Motor neuron (in vitro differentiated cells): ENCODE results near the gene SLC12A5. TPM values are rescaled to one million over a fixed set of nuclear protein-coding genes. Genes with fewer than 3 reads are reported as not detected.

Source experiments
- ATAC-seq, 8 experiments: fragments of 200-7000 bp; cut with Tn5 transposase; replicated peaks in 6 of 8; 2 replicates each; pipeline ENCODE4 v1.8.0; 2021; ENCODE audit warnings: mild to moderate bottlenecking in 8 of 8, moderate library complexity in 8 of 8
- H3K27ac ChIP-seq, 2 donors: fragments of 250-450 bp; sonication (Bioruptor Pico); 2 replicates each; pipeline ENCODE4 v1.9.0; 2021; ENCODE audit warnings: antibody characterized with exemption in 2 of 2, mild to moderate bottlenecking in 2 of 2, moderate library complexity in 1 of 2
- H3K4me1 ChIP-seq, 2 donors: fragments of 250-450 bp; sonication (Bioruptor Pico); replicated peaks in 1 of 2; 2 replicates each; pipeline ENCODE4 v1.6.1; 2021; ENCODE audit warnings: antibody characterized with exemption in 2 of 2, mild to moderate bottlenecking in 2 of 2, moderate library complexity in 1 of 2
- H3K4me3 ChIP-seq, 5 donors: fragments of 250-450 bp; sonication (Bioruptor Pico); 2 replicates each; pipeline ENCODE4 v1.9.0; 2021; ENCODE audit warnings: antibody characterized with exemption in 5 of 5, mild to moderate bottlenecking in 5 of 5, moderate library complexity in 4 of 5
- WGBS, 10 experiments: fragments of 450-650 bp; shearing (Covaris generic); methylation state at CpG; one replicate each; pipeline ENCODE4 v1.0.0; 2022; 5-methylcytosine and 5-hydroxymethylcytosine counted together
- in situ Hi-C, 9 experiments: fragments of 400-800 bp; cut with MboI; loops; one replicate each; pipeline ENCODE4 v1.15.0; 2021; ENCODE audit warnings: low sequenced_read_pairs in 9 of 9, low pct_unique_long_range_greater_than_20kb in 2 of 9; ENCODE audit not compliant: unreplicated experiment in 9 of 9
- total RNA-seq, 8 experiments: library from RNA; unstranded; fragments of 300-600 nt; gene quantifications; 2 replicates each; pipeline versions ENCODE4 v1.2.3 to v1.2.4, GENCODE V29; 2022

Gene SLC12A5
- total RNA-seq, 8 experiments from 2014 or later: 0.81 to 55.8 (median 25.1) TPM

DNA sequence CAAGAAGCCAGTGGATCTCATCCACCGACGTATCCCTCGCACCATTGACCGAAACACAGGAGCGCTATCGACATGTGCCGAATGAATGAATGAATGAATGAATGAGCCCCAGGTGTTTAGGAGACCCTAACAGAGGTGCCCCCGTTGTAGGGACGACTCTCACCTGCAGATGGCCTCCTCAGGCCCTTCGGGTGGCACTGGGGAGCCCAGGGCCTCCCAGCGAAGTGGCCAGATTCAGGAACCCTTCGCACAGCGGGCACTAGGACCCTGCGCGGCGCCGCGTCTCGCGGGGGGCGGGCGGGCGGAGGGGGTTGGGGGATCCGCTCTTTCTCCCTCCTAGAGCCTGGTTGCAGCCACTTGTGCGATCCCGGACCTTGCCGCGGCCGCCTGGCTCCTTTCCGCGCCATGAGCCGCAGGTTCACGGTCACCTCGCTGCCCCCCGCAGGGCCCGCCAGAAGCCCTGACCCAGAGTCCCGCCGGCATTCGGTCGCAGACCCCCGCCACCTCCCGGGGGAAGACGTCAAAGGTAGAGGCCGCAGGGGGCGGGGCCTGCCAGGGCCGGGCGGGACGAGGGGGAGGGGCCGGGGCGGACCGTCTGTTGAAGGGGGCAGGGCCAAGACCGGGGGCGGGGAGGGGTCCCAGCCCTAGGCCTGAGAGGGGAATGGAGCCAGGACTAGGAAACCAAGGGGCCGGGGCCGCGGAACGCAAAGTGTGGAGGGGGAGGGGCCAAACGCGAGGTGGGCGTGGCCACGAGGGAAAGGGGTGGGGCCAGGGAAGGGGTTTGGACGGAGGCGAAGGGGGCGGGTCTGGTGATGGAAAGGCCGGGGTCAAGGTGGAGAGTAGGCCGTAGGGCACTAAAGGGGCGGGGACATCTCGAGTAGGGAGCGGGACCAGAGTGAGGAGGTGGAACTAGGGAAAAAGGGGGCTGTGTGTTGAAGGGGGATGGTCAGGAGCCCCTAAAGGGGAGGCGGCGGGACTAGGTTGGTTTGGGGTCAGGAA is 7.4 kb upstream of the SLC12A5 start:
- H3K27ac ChIP-seq: peak overlapping the region; percentile 86 to 91
- in situ Hi-C loops: loop anchor here in 1 of 9 experiments (25.0 kb wide), 1 partner anchor 316 kb away; no protein-coding TSS in a partner anchor
- 0 to 40% (median 29%) methylated on average over 1 to 7 of the region's 71 CpGs; no CpG with 5 or more reads in 6 of the 10 experiments for WGBS, 10 experiments
- peaks cover 29 to 32% of the 10 kb centered on the region in 2 donors for H3K4me1 ChIP-seq
- ATAC-seq: peak; percentile 46 to 89 (median 84)
- H3K4me3 ChIP-seq: peak overlapping the region; percentile 50 to 85 (median 79)

DNA sequence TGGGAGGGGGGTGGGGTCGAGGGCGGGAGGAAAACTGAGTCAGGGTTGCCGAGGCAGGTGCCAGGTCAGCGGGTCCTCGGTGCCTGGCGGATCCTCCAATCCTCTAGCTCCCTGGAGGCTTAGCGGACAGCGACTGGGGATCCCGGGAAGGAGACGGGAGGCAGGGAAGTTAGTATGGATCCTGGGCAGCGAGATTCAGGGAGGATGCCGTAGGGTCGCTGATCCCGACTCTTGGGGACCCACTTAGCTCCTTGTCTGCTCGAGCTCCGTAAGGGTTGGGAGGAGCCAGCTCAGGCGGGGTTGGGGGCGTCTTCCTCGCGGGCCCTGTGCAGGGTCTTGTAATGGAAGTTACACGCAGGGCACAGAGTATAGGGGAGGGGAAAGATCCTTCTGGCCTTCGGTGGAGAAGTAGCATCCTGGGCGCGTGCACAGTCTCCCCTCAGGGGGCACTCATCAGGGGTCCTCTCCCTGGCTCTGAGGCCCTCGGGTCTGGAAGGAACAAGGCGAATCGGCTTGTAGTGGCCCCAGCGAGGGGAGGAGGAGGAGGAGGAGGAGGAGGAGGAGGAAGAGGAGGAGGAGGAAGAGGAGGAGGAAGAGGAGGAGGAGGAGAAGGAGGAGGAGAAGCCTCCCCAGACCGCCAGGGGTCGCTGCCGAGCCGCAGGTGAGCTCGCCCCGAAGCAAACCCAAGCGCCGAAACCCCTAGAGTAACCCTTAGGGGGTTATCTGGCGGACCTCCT is 6.4 kb upstream of the SLC12A5 start:
- in situ Hi-C loops: loop anchor here in 1 of 9 experiments (25.0 kb wide), 1 partner anchor 315 kb away; no protein-coding TSS in a partner anchor
- WGBS, 10 experiments: 0 to 20% (median 2%) methylated on average over 1 to 14 of the region's 37 CpGs; no CpG with 5 or more reads in 5 of the 10 experiments
- peaks cover 29 to 34% of the 10 kb centered on the region in 2 donors for H3K4me1 ChIP-seq
- H3K4me3 ChIP-seq: peak overlapping the region; percentile 50 to 85 (median 79)
- peak overlapping the region in 1 of 2 donors; percentile 11 for H3K27ac ChIP-seq
- ATAC-seq: peak; percentile 2 to 50 (median 16)

DNA sequence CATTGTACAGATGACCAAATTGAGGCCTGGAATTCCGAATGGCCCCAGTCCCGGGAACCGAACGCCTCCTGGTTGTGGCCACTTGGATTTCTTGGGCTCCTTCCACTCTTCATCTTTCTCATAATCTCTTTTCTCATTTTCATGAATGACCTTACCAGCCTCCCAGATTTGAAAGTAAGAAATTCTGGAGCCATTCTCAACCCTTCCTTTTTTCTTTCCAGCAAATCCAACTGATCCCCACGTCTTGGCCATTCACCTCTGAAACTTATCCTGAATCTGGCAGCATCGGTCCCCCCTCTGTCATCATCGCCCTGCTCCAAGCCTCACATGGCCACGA is 5.9 kb upstream of the SLC12A5 start:
- Histone ChIP-seq H3K4me3 (peak overlapping the region in 4 of 5 donors; percentile 50 to 85 (median 78)), H3K4me1 (peaks cover 29 to 34% of the 10 kb centered on the region in 2 donors), H3K27ac (no peak overlapping the region)
- 0 to 61% (median 34%) methylated on average over 1 to 5 of the region's 8 CpGs; no CpG with 5 or more reads in 4 of the 10 experiments for WGBS, 10 experiments
- in situ Hi-C loops: loop anchor here in 1 of 9 experiments (25.0 kb wide), 1 partner anchor 314 kb away; no protein-coding TSS in a partner anchor
- no peak for ATAC-seq

DNA sequence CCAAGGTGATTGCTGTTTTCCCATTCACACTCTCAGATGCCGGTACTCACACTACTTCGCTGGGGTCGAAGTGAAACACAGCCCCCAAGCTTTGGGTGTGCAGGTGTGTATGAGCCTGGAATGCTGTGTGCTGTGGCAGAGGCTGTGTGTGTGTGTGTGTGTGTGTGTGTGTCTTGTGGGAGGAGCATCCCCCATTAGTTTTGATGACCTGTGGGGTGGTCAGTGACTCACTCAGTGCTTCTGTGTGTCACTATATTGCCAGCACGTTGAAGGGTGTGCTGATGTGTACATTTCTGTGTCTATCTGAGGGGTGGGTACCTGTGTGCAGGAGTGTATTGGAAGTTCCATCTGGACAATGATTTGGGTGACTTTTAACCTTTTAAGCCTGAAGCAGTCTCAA is 5.0 kb upstream of the SLC12A5 start:
- in situ Hi-C loops: loop anchor here in 1 of 9 experiments (25.0 kb wide), 1 partner anchor 313 kb away; no protein-coding TSS in a partner anchor
- H3K4me1 ChIP-seq: peaks cover 33 to 39% of the 10 kb centered on the region in 2 donors
- ATAC-seq: peak in 5 of 8 experiments; percentile 2 to 23 (median 10)
- H3K27ac ChIP-seq: no peak overlapping the region
- 0 to 47% (median 46%) methylated on average over 1 to 4 of the region's 4 CpGs; no CpG with 5 or more reads in 7 of the 10 experiments for WGBS, 10 experiments
- no peak overlapping the region for H3K4me3 ChIP-seq

DNA sequence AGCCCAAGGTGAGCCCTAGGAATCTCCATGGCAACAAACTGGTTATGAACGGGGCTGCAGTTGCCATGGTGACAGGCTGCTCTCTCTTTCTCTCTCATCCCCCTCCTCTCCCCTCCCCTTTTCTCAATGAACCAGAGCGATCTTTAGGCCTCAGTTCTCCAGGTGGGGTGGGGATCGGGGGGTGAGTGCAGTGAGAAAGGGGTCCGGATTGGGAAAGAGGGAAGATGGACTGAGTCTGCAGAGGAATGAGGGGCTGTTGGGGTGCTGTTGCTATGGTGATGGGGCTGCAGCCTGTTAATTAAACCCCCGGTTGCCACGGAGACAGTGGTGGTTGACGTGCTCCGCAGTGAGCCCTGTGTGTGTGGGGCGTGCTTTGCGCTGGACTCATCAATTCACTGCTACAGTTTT is 3.6 kb upstream of the SLC12A5 start:
- WGBS, 10 experiments: 0 to 10% (median 5%) methylated on average over 1 to 4 of the region's 10 CpGs; no CpG with 5 or more reads in 7 of the 10 experiments
- Histone ChIP-seq H3K4me1 (peaks cover 36 to 39% of the 10 kb centered on the region in 2 donors), H3K4me3 (peak overlapping the region in 3 of 5 donors; percentile 2 to 19 (median 13)), H3K27ac (no peak overlapping the region)
- ATAC-seq: peak in 5 of 8 experiments; percentile 3 to 35 (median 12)
- in situ Hi-C loops: no loop called here

DNA sequence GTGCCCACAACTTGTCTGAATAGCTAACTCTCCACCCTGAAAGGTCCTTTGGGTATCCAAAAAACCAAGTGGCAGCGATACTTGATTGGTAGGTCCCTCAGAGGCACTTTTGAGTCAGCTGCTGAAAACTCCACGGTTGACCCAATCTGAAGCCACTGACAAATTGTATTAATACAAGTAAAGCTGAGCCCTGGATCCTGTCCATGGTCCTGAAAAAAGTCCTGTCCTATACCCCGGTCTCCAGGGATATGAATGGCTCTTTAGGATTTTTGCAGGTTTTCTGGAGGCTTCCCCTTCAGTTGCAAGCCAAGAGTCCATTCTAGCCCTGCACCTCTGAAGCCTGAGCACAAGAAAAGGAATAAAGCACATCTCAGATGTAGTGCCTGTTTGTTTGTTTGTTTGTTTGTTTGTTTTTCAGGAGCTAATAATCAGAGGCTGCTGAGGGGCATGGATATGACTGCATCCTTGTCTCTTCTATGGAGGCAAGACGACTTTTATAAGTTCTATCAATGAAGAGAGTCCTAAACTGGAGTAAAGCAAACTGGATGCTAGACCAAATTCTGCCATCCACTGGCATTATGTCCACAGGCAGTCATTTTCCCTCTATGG is 1.7 kb upstream of the SLC12A5 start:
- Histone ChIP-seq H3K27ac (no peak overlapping the region), H3K4me3 (no peak overlapping the region), H3K4me1 (peaks cover 43 to 44% of the 10 kb centered on the region in 2 donors)
- peak in 3 of 8 experiments; percentile 36 to 58 (median 41) for ATAC-seq
- in situ Hi-C loops: no loop called here
- 0 to 34% (median 8%) methylated on average over 1 to 4 of the region's 4 CpGs; no CpG with 5 or more reads in 3 of the 10 experiments for WGBS, 10 experiments

DNA sequence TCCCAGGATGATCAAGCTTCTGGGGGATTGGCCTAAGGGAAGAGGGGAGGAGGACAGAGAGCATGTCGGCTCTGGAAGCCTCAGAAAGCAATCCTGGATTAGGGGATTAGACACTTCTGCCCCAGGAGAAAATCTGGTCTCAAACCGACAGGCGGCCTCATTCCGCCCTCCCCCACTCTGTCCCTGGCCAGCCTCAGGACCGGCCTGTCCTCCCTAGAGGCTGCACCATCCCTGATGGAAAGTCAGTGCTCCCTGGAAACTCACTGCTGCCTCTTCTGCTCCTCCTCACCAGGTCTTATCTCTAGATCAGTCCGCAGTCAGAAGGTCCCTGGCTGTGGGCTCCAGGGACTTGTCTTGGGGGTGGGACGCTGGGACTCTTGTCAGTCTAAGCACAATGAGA is 905 bp upstream of the SLC12A5 start:
- ATAC-seq: no peak
- Histone ChIP-seq H3K4me1 (peaks cover 39 to 40% of the 10 kb centered on the region in 2 donors), H3K27ac (no peak overlapping the region), H3K4me3 (no peak overlapping the region)
- 8 to 80% (median 67%) methylated on average over 1 to 4 of the region's 7 CpGs; no CpG with 5 or more reads in 5 of the 10 experiments for WGBS, 10 experiments
- in situ Hi-C loops: no loop called here

DNA sequence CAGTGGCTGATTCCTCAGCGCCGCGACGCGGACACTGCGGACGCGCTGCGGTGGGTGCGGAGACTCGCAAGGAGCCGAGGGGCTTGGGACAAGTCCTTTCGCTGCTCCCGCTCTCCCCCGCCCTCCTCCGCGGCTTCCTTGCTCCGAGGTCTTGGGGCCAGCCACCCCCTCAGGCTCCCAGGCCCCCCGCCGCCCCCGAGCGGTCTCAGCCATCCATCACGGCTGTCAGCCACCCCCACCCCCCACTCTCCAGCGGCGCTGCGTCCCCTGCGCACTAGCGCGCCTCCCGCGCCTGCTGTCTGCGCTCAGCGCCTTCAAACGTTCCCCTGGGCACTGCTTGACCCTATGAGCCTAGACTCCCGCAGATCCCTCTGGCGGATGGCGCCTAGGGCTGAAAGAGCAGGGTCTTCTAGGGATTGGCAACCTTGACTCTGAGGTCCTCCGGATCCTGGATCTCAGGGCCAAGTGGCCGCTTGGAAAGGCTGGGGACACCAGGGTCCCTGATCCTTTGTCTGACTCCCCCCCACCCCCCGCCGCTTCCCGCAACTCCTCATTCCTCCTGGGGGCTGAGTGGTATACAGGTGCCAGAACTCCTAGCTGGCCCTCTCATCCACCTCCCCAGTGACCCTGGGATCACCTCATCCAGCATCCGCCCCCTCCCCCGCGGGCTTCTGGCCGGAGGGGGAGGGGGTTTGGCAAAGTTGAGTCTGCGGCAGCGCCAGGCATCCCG is 1.4 kb downstream of the SLC12A5 start:
- Histone ChIP-seq H3K27ac (peak overlapping the region; percentile 52 to 85), H3K4me3 (peak overlapping the region; percentile 44 to 57 (median 44)), H3K4me1 (peaks cover 27 to 30% of the 10 kb centered on the region in 2 donors)
- in situ Hi-C loops: no loop called here
- ATAC-seq: peak in 5 of 8 experiments; percentile 13 to 43 (median 36)
- 40% methylated on average over 1 of the region's 49 CpGs; no CpG with 5 or more reads in 9 of the 10 experiments for WGBS, 10 experiments

DNA sequence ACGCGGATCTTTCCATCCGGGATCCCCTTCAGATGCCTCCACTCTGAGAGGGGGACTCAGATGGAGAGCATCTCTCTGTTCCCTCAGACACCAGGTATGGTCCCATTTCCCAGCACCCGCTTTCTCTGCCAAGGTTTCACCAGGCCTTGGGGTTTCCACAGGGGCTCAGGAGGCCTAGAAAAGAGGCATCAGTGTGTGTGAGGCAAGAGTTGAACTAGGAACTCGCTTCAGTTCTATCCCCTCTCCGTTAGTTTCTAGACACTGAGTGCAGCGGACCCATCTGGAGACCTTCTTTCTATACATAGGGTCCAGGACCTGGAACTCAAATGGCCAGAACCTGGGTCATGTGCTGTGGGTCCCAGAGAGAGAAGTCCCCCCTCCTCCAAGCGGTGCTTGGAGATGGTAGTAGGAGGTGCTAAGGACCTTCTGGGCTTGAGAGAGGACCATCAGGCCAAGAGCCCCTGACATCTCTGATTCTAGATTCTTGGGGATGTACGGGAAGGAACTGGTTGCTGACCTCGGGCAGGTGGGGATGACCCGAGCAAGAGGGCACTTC is 2.1 kb downstream of the SLC12A5 start:
- peak overlapping the region; percentile 44 to 57 (median 44) for H3K4me3 ChIP-seq
- 19 to 60% (median 31%) methylated on average over 1 to 5 of the region's 11 CpGs; no CpG with 5 or more reads in 6 of the 10 experiments for WGBS, 10 experiments
- no peak for ATAC-seq
- in situ Hi-C loops: no loop called here
- peaks cover 20 to 24% of the 10 kb centered on the region in 2 donors for H3K4me1 ChIP-seq
- H3K27ac ChIP-seq: peak overlapping the region; percentile 85

DNA sequence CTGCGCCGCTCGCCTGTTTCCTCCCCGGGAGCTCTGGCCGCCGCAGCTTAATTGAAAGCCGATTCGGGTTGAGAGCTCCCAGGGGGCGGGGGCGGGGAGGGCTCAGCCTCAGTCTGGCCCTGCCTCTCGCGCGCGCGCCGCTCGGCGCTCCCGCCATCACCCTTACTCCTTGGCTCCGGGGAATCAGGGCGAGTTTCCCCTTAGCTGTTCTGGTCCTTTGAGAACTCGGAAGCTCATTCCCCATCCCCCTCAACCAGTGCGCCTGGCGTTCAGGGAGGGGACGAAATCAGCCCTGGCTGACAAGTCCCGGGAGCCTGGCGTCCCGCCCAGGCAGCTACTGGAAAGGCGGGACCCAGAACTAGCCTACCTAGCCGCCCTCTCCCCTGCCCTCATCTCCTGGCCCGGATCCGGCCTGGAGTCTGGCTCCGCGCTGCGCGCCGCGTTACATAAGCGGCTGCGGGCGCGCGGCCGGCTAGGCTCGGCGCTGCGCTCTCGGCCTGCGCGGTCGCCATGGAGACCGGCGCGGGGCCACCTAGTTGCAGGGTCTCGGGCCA is 2.8 kb downstream of the SLC12A5 start:
- in situ Hi-C loops: no loop called here
- WGBS, 10 experiments: 0 to 2% (median 0%) methylated on average over 3 to 18 of the region's 55 CpGs; no CpG with 5 or more reads in 6 of the 10 experiments
- Histone ChIP-seq H3K4me1 (peaks cover 13 to 19% of the 10 kb centered on the region in 2 donors), H3K4me3 (peak overlapping the region; percentile 43 to 57 (median 44)), H3K27ac (peak overlapping the region; percentile 85)
- peak; percentile 60 to 84 (median 80) for ATAC-seq

DNA sequence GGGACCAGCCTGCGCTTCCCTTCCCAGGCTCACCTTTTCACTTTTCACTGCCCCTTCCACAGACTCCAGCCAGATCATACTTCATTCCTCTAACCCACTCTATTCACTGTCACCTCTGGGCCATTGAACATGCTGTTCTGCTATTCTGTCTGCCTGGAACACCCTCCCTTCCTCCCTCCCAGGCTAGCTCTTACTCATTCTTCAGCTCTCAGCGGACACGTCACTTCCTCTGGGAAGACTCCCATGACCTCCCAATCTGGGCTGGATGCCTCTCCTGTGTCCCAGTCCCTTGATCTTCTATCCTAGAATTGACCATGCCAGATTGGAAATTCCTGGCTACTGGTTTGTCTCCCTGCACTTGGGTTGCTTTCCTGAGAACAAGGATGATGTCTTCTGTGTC is 5.0 kb downstream of the SLC12A5 start:
- ATAC-seq: no peak
- no peak overlapping the region for H3K4me3 ChIP-seq
- in situ Hi-C loops: no loop called here
- peaks cover 7 to 14% of the 10 kb centered on the region in 2 donors for H3K4me1 ChIP-seq
- 22 to 80% (median 62%) methylated on average over 1 to 3 of the region's 3 CpGs; no CpG with 5 or more reads in 4 of the 10 experiments for WGBS, 10 experiments
- H3K27ac ChIP-seq: no peak overlapping the region
